Fibroblast of lung (primary cell): Measurements from ENCODE around the gene GRB10. TPM values are rescaled to one million over a fixed set of nuclear protein-coding genes. Genes with fewer than 3 reads are reported as not detected.
A peak's percentile ranks its signal among the peaks of the same experiment; 100 is the strongest.

ENCODE experiments used
- DNase-seq, 2 donors: peaks; one replicate each; pipeline versions ENCODE4 v3.0.0 to v3.0.0-alpha.2; 2010; ENCODE audit warnings: low read depth in 2 of 2
- H2AFZ ChIP-seq: 2 replicates; pipeline ENCODE4 v1.5.1; 2012; ENCODE audit warnings: low read length, control low read depth, inconsistent platforms
- H3K27ac ChIP-seq: 2 replicates; pipeline ENCODE4 v1.5.1; 2011; ENCODE audit warnings: low read length, control low read depth; ENCODE audit not compliant: insufficient read depth
- H3K27me3 ChIP-seq: 2 replicates; pipeline ENCODE4 v1.5.1; 2011; ENCODE audit warnings: mild to moderate bottlenecking, low read length; ENCODE audit not compliant: control insufficient read depth, insufficient read depth
- H3K36me3 ChIP-seq: 2 replicates; pipeline ENCODE4 v1.5.1; 2011; ENCODE audit warnings: low read length; ENCODE audit not compliant: control insufficient read depth, insufficient read depth
- H3K4me1 ChIP-seq: 2 replicates; pipeline ENCODE4 v1.5.1; 2011; ENCODE audit warnings: low read length; ENCODE audit not compliant: control insufficient read depth, insufficient read depth; ENCODE audit errors: extremely low read depth
- H3K4me2 ChIP-seq: 2 replicates; pipeline ENCODE4 v1.5.1; 2011; ENCODE audit warnings: low read length, control low read depth; ENCODE audit not compliant: insufficient read depth; ENCODE audit errors: extremely low read depth
- H3K4me3 ChIP-seq, 4 experiments: fragments of 200-600 bp in 1 of 4; sonication (generic) in 1 of 4; replicated peaks in 1 of 4; 2 replicates each; pipeline ENCODE4 v1.5.1; 2011 to 2016; ENCODE audit warnings: low read length in 4 of 4, low read depth in 3 of 4, mild to moderate bottlenecking in 3 of 4, control low read depth in 2 of 4, inconsistent platforms in 1 of 4, mixed read lengths in 1 of 4; ENCODE audit not compliant: insufficient read depth in 1 of 4; ENCODE audit errors: control extremely low read depth in 1 of 4
- H3K79me2 ChIP-seq: 2 replicates; pipeline ENCODE4 v1.5.1; 2012; ENCODE audit warnings: mild to moderate bottlenecking, low read length, inconsistent platforms; ENCODE audit not compliant: control insufficient read depth, insufficient read depth
- H3K9ac ChIP-seq: 2 replicates; pipeline ENCODE4 v1.5.1; 2011; ENCODE audit warnings: mild to moderate bottlenecking, low read length, control low read depth; ENCODE audit not compliant: insufficient read depth
- H3K9me3 ChIP-seq: 2 replicates; pipeline ENCODE4 v1.5.1; 2012; ENCODE audit warnings: low read depth, low read length; ENCODE audit not compliant: control insufficient read depth, insufficient read depth
- H4K20me1 ChIP-seq: 2 replicates; pipeline ENCODE4 v1.5.1; 2011; ENCODE audit warnings: low read length; ENCODE audit not compliant: control insufficient read depth, insufficient read depth; ENCODE audit errors: extremely low read depth
- CTCF ChIP-seq, 2 donors: IDR thresholded peaks in 1 of 2; conservative IDR thresholded peaks in 1 of 2; 1 replicate in 1 of 2; 2 replicates in 1 of 2; pipeline ENCODE4 v1.5.1; 2011 to 2012; ENCODE audit warnings: low read length in 2 of 2, control low read depth in 1 of 2, inconsistent platforms in 1 of 2, low read depth in 1 of 2, mild to moderate bottlenecking in 1 of 2
- EZH2 ChIP-seq: IDR thresholded peaks from 2 replicates; pipeline ENCODE4 v1.5.1; 2012; ENCODE audit warnings: low read length, control low read depth, mild to moderate bottlenecking; ENCODE audit errors: missing control alignments
- polyA plus RNA-seq, 2 donors: library from polyadenylated mRNA; depleted of rRNA in 1 of 2; stranded (reverse) in 1 of 2; unstranded in 1 of 2; fragments of >200 nt; gene quantifications; 2 replicates each; pipeline ENCODE4 v1.2.1, GENCODE V29; 2011 to 2012; ENCODE audit warnings: missing spikeins in 1 of 2
- total RNA-seq: library from RNA; depleted of rRNA; stranded (reverse); fragments of >200 nt; gene quantifications from 2 replicates; pipeline ENCODE4 v1.2.1, GENCODE V29; 2014

The GRB10 gene
- total and polyA plus RNA-seq, 2 donors (not counting 1 experiment from before 2014, with no cell fraction given): 11.1 to 64.1 TPM

- DNase-seq: no peak
- Histone ChIP-seq H3K36me3 (no peaks in the 10 kb centered on the region), H3K9me3 (no peaks in the 10 kb centered on the region), H3K79me2 (no peaks in the 10 kb centered on the region), H3K27ac (no peak overlapping the region), H2AFZ (no peak overlapping the region), H3K4me3 (no peak overlapping the region), H3K4me1 (peaks cover 10% of the 10 kb centered on the region), H3K4me2 (no peak overlapping the region), H4K20me1 (no peaks in the 10 kb centered on the region), H3K27me3 (no peaks in the 10 kb centered on the region), H3K9ac (no peak overlapping the region)
- TF ChIP-seq EZH2 (no peak), CTCF (conservative IDR thresholded peaks at IDR 0.05 in 1 of 2, IDR thresholded peaks at IDR 0.05 in 1 of 2; ENCODE audit: low read depth in 1 of 2, low read length in 2 of 2) (no peak)
These were observed 42.2 kb upstream of the GRB10 start for GRCh38 chr7:50824882-50825281.

- no peaks in the 10 kb centered on the region for H3K79me2 ChIP-seq
- H3K4me3 ChIP-seq: no peak overlapping the region
- no peaks in the 10 kb centered on the region for H3K27me3 ChIP-seq
- DNase-seq: peak in 1 of 2 donors; percentile 87
- H3K4me1 ChIP-seq: peaks cover 10% of the 10 kb centered on the region
- no peaks in the 10 kb centered on the region for H4K20me1 ChIP-seq
- no peaks in the 10 kb centered on the region for H3K36me3 ChIP-seq
- no peak overlapping the region for H2AFZ ChIP-seq
- H3K9me3 ChIP-seq: no peaks in the 10 kb centered on the region
- H3K4me2 ChIP-seq: no peak overlapping the region
- H3K9ac ChIP-seq: no peak overlapping the region
- H3K27ac ChIP-seq: no peak overlapping the region
- TF ChIP-seq EZH2 (no peak), CTCF (conservative IDR thresholded peaks at IDR 0.05 in 1 of 2, IDR thresholded peaks at IDR 0.05 in 1 of 2; ENCODE audit: low read depth in 1 of 2, low read length in 2 of 2) (no peak)
These were observed 40.0 kb upstream of the GRB10 start for GRCh38 chr7:50822706-50823105.

- TF ChIP-seq EZH2 (no peak), CTCF (conservative IDR thresholded peaks at IDR 0.05 in 1 of 2, IDR thresholded peaks at IDR 0.05 in 1 of 2; ENCODE audit: low read depth in 1 of 2, low read length in 2 of 2) (no peak)
- Histone ChIP-seq H3K4me2 (no peak overlapping the region), H3K4me3 (no peak overlapping the region), H3K9me3 (no peaks in the 10 kb centered on the region), H3K36me3 (no peaks in the 10 kb centered on the region), H2AFZ (no peak overlapping the region), H4K20me1 (no peaks in the 10 kb centered on the region), H3K4me1 (peaks cover 7% of the 10 kb centered on the region), H3K27me3 (no peaks in the 10 kb centered on the region), H3K9ac (no peak overlapping the region), H3K79me2 (no peaks in the 10 kb centered on the region), H3K27ac (no peak overlapping the region)
- no peak for DNase-seq
These were observed 39.4 kb upstream of the GRB10 start for GRCh38 chr7:50822110-50822509.
